GM12891 (cell line): ENCODE measurements around the gene MSMO1.

Experiments
- DNase-seq: peaks from one replicate; pipeline ENCODE4 v3.0.0; 2011; ENCODE audit warnings: low spot score; ENCODE audit not compliant: insufficient read length
- FAIRE-seq: peaks from 2 replicates; lab custom pipeline; 2011; peaks lifted over from hg19 to GRCh38; lab: Jason Lieb, UNC
- PAX5 ChIP-seq: IDR thresholded peaks from 2 replicates; pipeline ENCODE4 v1.6.1; 2011; ENCODE audit warnings: low read length, moderate library complexity, mild to moderate bottlenecking; ENCODE audit not compliant: insufficient read depth, severe bottlenecking
- POLR2A ChIP-seq: IDR thresholded peaks from 2 replicates; pipeline ENCODE4 v1.6.1; 2011; ENCODE audit warnings: low read depth, low read length, control low read depth
- POLR2AphosphoS5 ChIP-seq: IDR thresholded peaks from 2 replicates; pipeline ENCODE4 v1.6.1; 2011; ENCODE audit warnings: low read depth, low read length, control low read depth
- POU2F2 ChIP-seq: IDR thresholded peaks from 2 replicates; pipeline ENCODE4 v1.6.1; 2011; ENCODE audit warnings: low read depth, mild to moderate bottlenecking, control low read depth, low read length, moderate library complexity
- SPI1 ChIP-seq: IDR thresholded peaks from 2 replicates; pipeline ENCODE4 v1.6.1; 2011; ENCODE audit warnings: low read depth, low read length, control low read depth
- TAF1 ChIP-seq: IDR thresholded peaks from 2 replicates; pipeline ENCODE4 v1.6.1; 2011; ENCODE audit warnings: low read depth, low read length, control low read depth

Gene MSMO1

GRCh38 chr4:165384186-165384585 lies 56.7 kb downstream of the MSMO1 start:
- DNase-seq: no peak
- TF ChIP-seq SPI1: no peak
- no peak for TF ChIP-seq POLR2A
- TF ChIP-seq POLR2AphosphoS5: no peak
- TF ChIP-seq POU2F2: no peak
- TF ChIP-seq TAF1: no peak
- no peak for TF ChIP-seq PAX5
- no peak for FAIRE-seq

- TF ChIP-seq PAX5: no peak
- no peak for TF ChIP-seq SPI1
- TF ChIP-seq POLR2A: no peak
- TF ChIP-seq POLR2AphosphoS5: no peak
- DNase-seq: no peak
Observed at GRCh38 chr4:165384598-165384997, 57.1 kb downstream of the MSMO1 start.

GRCh38 chr4:165385126-165385525 lies 57.7 kb downstream of the MSMO1 start:
- DNase-seq (no peak), FAIRE-seq (no peak)
- TF ChIP-seq POU2F2 (no peak), PAX5 (no peak), POLR2AphosphoS5 (no peak), POLR2A (no peak), SPI1 (no peak)

More at GRCh38 chr4:165384598-165384997, 57.1 kb downstream of the MSMO1 start:
- FAIRE-seq: no peak

- no peak for TF ChIP-seq POLR2A
- no peak for TF ChIP-seq POU2F2
- no peak for TF ChIP-seq PAX5
- no peak for TF ChIP-seq TAF1
- TF ChIP-seq SPI1: no peak
- TF ChIP-seq POLR2AphosphoS5: no peak
- FAIRE-seq: no peak
- no peak for DNase-seq
Observed at GRCh38 chr4:165386328-165386727, 58.9 kb downstream of the MSMO1 start.

- DNase-seq (no peak), FAIRE-seq (no peak)
- TF ChIP-seq POLR2AphosphoS5 (no peak), POLR2A (no peak)
Observed at GRCh38 chr4:165388756-165389155, 61.3 kb downstream of the MSMO1 start.
